A549 treated with AZD9567 at 1 μM for 4 hours (cell line): Measurements from ENCODE around the gene YIPF4. TPM values are rescaled to one million over a fixed set of nuclear protein-coding genes. Genes with fewer than 3 reads are reported as not detected.

Source experiments
- total RNA-seq: library from RNA; stranded (reverse); fragments of 200-300 nt; extraction: Qiagen RNA extraction; gene quantifications from 5 replicates; pipeline ENCODE4 v1.2.3, GENCODE V29; 2022; ENCODE audit not compliant: insufficient read depth

Gene YIPF4
- total RNA-seq: 45.7 to 54.8 TPM (median 50.1 TPM) in 5 replicates

DNA sequence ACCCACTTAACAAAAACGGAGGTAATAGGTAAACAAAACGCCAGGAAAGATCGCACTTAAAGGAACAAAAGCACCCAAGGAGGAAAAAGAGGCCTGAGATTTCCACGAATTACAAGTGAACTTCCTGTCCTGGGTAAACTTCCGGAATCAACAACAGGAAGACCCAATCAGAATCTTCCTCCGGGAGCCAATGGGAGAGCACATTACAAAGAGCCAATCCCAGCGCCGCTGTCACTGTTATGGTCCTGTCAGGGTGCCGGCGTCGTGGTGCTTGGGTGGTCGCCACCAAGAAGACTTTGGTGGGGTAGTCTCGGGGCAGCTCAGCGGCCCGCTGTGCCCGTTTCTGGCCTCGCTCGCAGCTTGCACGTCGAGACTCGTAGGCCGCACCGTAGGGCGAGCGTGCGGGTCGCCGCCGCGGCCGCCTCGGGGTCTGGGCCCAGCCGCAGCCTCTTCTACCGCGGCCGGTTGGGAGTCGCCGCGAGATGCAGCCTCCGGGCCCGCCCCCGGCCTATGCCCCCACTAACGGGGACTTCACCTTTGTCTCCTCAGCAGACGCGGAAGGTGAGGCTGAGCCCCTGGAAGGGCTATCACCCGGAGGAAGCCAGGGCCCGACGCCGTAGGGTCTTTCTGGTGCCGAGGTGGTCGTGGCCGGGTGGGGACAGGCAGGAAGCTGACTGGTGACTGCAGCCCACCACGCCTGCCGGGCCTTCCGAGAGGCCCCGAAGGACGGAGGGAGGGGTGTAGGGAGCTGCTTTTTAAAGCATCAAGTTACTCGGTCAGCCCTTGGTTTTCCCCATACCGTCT, at the start of gene YIPF4:
Gene YIPF4, plus strand, starts transcription at position 231 of the 804 bp plus-strand sequence. Its CDS starts 252 bp downstream, at position 483.

DNA sequence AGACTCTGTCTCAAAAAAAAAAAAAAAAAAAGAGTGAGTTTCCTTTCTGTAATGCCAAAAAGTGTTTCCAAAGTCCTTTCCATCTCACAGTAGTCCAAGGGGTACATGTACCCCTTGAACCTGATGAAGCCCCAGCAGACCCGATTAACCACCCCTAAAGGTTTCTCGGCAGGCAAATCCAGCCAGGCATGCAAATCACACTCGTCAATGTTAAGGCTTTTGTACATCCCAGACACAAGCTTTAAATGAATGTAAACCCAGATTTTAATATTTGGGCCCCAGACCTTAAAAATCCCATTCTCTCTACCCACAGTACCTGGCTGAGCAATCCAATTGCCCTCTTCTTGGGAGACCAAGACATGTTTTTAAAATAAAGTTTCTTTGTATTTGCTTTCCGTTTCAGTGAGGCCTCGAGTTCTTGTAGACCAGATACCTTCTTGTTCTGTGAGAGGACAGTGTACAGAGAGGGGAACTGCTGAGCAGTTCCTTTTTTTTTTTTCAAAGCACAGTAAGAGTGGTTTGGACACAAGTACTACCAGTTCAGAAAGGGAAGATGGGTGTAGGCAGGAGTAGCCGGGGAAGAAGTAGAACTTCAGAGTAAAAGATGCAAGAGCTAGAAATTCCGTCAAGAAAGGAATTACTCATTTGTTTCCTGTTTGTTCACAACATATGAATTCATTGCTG, 13.1 kb upstream of the YIPF4 start, which contains the start of gene NLRC4:
Gene NLRC4, minus strand, starts transcription at position 465 of the 684 bp plus-strand sequence. CDS start 8,111 bp downstream, outside the sequence.

DNA sequence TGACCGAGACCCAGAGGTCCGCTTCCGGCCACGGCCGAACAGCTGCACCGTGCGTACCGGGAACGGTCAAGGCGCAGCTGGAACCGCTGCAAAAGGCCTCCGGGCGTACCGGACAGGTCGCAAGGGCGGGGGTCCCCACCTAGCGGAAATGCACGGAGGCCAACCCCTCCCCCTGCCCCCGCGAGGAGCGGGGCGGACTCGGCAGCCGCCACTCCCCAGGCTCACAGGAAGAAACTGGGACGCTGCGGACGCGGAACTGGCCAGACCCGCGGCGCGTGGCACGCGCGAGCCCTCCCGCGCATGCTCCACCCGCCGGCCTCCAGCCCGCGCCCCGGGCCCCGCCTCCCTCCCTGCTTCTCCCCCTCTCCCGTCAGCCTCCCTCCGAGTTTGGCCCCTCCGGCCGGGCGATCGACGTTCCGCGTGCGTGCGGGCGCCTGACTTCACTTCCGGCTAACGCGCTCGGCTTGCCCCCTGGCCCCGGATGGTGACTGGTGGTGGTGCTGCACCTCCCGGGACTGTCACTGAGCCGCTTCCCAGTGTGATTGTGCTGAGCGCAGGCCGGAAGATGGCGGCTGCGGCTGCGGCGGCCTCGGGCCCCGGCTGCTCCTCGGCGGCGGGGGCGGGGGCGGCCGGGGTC, 79.1 kb downstream of the YIPF4 start, which contains the start of gene BIRC6:
Gene BIRC6, plus strand, starts transcription at position 343 of the 637 bp plus-strand sequence. Its CDS starts 139 bp downstream, at position 482.

Other genes with a start within 250 kb of the YIPF4 start
- gene DPY30, start 238.1 kb upstream of the YIPF4 start, total RNA-seq: 112 to 130 TPM (median 120 TPM) in 5 replicates
- 10.8 to 18.0 TPM (median 14.9 TPM) in 5 replicates for gene SPAST, start 214.3 kb upstream of the YIPF4 start, total RNA-seq
- gene SLC30A6, start 112.0 kb upstream of the YIPF4 start, total RNA-seq: 15.4 to 21.0 TPM (median 17.8 TPM) in 5 replicates
- gene NLRC4, start 13.0 kb upstream of the YIPF4 start, total RNA-seq: 0.02 to 0.04 TPM (median 0.02 TPM) in 4 of 5 replicates, not detected in the other
- 29.1 to 38.4 TPM (median 30.0 TPM) in 5 replicates for gene BIRC6, start 79.1 kb downstream of the YIPF4 start, total RNA-seq